ENCODE results near the gene ADGRV1.

Gene ADGRV1

GRCh38 chr5:90874066-90874465 lies 315.5 kb downstream of the ADGRV1 start:
- no peak for DNase-seq (ENCODE audit: low read depth in 2 of 2)

- DNase-seq (ENCODE audit: low read depth in 2 of 2): no peak
Observed at GRCh38 chr5:90875456-90875855, 316.9 kb downstream of the ADGRV1 start.

DNA sequence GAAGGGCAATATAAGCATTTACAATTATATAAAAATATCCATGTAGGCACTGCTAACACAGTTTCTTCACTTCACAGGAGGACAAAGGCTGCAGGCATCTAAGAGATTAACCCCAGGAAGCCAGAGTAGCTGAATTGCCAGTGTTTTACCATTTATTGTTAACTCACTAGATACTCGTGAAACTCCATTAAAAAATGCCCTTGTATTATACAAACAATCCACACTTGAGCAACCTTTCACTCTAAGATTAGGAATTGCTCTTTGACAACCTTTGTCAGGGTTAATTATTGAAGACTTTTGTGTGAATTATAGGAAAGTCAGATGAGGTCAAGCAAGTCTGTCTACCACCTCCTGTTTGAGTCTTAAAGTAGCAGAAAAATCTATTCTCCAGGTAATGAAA lies 317.8 kb downstream of the ADGRV1 start:
- no peak for DNase-seq (ENCODE audit: low read depth in 2 of 2)

DNA sequence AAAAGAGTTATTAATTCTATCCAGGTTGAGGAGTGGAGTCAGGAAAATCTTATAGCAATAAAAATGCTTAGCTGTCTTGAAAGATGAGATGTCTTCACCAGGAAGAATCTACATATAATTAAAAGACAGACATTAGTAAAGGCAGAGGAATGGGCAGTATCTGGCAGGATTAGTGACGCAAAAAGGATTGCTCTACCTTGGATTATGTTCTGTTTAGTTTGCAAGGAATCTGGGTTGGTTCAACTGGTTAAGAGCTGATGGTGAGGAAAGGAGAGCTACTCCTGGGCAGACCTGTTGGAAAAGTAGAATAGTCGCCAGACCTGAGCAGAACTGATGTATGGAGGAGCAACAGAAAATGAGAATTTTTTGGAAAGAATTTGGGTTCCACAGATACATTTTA lies 318.5 kb downstream of the ADGRV1 start:
- no peak for DNase-seq (ENCODE audit: low read depth in 2 of 2)

GRCh38 chr5:90878081-90878480 lies 319.5 kb downstream of the ADGRV1 start:
- DNase-seq (ENCODE audit: low read depth in 2 of 2): no peak

DNA sequence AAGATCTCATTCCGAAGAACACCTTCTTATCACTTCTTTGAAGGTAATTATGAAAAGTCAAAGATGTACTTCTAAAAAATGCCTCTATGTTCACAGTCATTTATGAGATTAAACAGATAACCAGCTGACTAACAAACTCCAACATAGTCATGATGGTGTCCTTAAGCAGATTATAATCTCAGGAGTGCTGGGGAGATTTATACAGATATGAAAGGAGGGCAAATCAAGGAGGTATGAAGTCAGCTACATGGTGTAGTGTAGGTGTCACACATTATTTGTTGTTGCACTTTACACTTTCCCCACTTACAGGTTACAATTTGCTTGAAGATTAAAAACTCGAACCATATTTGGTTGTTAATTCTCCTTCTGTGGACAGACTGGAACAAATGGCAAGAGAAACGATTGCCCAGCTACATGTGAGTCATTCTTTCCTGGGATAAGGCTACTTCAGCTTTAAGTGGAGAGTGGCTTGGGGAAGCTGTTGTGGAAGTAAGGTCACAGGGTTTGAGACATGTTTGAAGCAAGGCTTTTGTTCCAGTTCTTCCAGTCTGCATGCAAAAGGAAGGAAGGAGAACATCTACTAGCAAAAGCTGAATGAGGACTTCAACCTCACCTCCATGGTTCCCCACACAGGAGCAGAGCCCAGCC lies 320.1 kb downstream of the ADGRV1 start:
- no peak for DNase-seq (ENCODE audit: low read depth in 2 of 2)

GRCh38 chr5:90881626-90882150 lies 323.1 kb downstream of the ADGRV1 start:
- no peak for DNase-seq (ENCODE audit: low read depth in 2 of 2)

DNA sequence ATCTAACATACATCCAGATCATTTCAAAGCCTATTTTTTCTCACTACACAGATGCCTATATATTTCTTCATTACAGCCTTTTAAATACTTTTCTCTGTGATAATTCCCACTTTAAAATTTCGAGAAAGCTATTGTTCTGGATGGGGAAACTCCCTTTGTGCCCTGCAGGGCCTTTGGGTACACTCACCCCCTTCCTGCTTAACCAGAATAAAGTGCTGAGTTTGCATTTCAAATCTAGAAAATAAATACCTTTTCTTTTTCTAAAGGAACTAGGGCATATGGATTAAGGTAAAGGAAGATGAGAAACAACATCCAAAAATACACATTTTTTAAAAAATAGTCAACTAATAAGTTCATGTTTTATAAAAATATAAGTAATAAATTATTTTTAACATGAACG lies 323.9 kb downstream of the ADGRV1 start:
- DNase-seq (ENCODE audit: low read depth in 2 of 2): no peak

DNA sequence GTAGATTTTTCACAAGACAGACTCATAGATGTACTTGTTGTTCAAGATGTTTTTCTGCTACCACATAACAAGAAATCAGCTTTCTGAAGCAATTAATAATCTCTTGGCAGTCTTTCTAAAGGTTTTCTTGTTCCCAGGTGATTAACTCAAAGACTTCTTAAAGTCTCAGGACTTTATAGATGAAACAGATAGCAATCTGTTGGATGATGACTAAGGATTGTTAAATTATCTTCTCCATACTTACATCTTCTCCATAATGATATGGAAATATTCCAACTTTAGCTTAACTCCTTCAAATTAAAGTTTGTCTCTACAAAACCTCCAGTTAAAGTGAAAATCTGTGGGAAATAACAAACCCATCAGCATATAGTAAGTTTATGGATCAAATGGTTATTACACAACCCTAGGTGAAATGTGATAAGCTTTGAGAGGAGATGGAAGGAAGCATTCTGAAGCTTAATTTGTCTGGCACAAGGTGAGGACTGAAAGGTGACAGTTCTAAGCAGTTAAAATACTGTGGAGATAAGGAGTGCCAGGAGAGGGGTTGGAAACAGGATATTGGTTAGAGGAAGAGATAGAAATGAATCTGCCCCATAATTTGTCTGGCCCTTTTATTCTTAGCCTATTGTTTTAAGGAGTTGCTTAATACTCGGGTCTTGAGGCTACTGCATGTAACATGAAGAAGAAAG lies 326.7 kb downstream of the ADGRV1 start:
- no peak for DNase-seq (ENCODE audit: low read depth in 2 of 2)

DNA sequence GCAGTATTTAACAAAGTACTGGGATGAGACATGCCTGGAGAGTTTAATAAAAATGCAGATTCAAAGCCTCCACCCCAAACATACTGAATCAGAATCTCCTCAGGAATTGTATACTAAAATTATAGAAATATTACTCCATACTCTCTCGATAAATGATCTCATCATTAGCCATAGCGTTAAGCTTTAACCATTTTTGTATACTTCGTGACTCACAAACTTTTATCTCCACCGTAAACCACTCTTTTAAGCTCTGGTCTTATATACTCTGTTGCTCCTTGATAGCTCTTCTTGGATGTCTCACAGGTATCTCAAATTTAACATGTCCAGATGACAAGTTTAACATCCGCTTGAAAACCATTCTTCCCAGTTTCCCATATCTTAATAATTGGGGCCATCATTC lies 327.8 kb downstream of the ADGRV1 start:
- DNase-seq (ENCODE audit: low read depth in 2 of 2): no peak

- DNase-seq (ENCODE audit: low read depth in 2 of 2): no peak
Observed at GRCh38 chr5:90888511-90889324, 330.1 kb downstream of the ADGRV1 start.

DNA sequence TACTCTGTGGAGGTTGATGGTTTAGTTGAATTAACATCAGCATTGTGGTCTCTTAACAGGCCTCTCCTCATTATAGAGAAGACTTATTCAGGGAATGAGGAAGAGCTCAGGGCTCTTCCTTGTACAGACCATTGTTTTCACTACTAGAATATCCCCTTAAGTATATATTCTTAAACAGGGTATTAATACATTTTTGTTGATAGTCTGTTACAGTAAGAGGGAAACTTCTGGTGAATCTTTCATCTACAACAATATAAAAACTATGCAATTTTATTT lies 330.7 kb downstream of the ADGRV1 start:
- no peak for DNase-seq (ENCODE audit: low read depth in 2 of 2)

GRCh38 chr5:90890180-90890579 lies 331.6 kb downstream of the ADGRV1 start:
- no peak for DNase-seq (ENCODE audit: low read depth in 2 of 2)

DNA sequence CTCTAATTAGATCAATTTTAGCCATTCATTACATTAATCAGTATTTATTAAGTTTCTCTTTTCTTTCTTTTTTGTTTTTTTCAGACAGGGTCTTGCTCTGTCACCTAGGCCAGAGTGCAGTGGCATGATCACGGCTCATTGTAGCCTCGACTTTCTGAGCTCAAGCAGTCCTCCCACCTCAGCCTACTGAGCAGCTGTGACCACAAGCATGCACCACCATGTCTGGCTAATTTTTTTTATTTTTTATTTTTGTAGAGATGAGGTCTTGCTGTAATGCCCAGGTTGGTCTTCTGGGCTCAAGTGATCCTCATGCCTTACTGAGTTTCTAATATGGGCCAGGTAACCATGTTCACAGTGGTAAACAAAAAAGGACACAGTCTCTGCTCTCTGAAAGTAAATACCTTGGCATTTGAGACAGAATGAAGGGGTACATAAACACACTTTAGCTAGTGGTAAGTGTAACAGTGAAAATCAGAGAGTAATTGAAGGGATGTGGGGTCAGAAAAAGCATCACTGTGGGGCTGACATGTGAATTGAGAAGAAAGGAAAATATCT lies 336.3 kb downstream of the ADGRV1 start:
- DNase-seq (ENCODE audit: low read depth in 2 of 2): no peak

GRCh38 chr5:90897618-90898017 lies 339.0 kb downstream of the ADGRV1 start:
- DNase-seq (ENCODE audit: low read depth in 2 of 2): no peak

DNA sequence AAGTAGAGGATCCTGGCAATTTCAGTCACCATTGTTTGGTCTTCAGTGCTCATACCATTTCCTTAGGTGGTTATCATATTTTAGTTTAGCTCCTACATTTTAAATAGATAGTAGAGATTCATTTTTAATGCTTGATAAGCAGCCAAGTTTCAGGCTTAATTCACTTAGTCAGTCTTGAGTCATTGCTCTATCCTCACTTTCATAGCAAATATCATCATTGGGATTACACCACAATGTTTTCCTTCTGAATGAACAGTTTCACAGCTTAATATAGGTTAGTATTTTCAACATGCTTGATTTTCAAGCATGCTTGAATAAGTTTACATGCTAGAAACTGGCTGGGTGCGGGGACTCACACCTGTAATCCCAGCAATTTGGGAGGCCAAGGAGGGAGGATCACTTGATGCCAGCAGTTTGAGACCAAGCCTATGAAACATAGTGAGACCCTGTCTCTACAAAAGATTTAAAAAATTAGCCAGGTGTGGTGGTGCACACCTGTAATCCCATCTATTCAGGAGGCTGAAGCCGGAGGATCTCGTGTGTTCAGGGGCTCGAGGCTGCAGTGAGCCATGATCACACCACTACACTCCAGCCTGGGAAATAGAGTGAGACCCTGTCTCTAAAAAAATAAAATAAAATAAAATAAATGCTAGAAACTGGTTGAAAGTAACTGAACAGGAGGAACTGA lies 339.9 kb downstream of the ADGRV1 start:
- no peak for DNase-seq (ENCODE audit: low read depth in 2 of 2)

DNA sequence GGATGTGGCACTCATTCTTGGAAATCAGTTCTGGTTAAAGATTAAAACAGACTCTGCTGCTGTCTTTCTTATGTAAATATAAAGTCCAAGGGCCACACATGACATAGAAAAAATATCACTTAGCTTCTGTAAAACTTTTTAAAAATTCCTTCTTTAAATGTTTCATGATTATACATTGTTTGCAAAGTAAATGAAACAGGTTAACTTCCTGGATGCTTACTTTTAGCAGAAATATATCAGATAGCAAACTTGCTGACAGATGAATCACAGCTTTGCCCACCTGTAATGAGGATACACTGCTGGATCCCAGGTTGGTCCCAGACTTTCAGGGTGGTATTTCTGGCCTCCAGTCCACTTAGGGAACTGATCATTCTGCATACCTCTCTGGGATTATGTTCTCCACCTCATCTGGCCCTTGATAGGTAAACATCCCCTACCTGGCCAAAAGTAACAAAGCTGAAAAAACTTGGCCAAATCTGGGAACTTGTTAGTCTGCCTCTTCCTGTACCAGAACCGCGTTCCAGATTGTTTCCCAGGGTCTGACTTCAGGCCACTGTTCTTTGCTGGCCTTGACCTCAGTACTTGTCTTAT lies 340.5 kb downstream of the ADGRV1 start:
- DNase-seq (ENCODE audit: low read depth in 2 of 2): no peak

DNA sequence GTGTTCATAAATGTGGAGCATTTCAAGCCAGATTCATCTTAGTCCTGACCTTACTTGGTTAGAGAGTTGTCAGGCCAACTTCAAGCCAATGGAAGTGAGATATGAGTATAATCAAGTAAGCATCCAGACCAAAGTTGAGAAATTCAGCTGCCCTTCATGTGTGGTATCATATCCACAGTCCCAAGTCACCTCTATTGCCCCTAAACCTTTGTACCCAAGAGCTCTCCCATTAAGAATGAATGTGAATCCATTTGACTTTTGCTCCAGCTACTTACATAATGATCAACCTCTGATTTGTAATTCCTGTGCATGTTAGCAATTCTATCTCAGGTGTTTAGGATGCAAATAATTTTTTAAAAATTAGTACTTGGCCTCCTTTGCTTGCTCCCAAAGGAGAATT lies 342.7 kb downstream of the ADGRV1 start:
- DNase-seq (ENCODE audit: low read depth in 2 of 2): no peak

- DNase-seq (ENCODE audit: low read depth in 2 of 2): no peak
Observed at GRCh38 chr5:90902170-90902569, 343.6 kb downstream of the ADGRV1 start.

- no peak for DNase-seq (ENCODE audit: low read depth in 2 of 2)
Observed at GRCh38 chr5:90902651-90903386, 344.2 kb downstream of the ADGRV1 start.

DNA sequence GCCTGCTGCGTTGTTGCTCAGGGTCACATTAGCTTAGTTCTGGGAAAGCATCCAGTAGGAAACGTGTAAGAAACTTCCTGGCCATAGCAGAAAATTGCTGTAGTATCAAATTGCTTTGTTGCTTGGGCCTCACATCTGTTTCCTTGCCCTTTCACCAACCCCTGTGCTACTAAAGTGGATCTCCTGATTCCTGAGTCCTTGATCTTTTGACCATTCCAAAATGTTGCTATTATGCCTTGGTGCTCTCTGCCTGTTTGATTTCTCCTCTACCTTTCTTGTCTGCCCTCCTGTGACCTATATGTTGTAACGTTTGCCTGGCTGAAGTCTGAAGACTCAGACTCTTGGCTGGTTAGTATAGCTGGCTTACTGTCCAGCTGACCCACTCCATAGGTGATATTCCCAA lies 350.5 kb downstream of the ADGRV1 start:
- DNase-seq (ENCODE audit: low read depth in 2 of 2): no peak
